ENCODE data around the gene MATCAP1.

MATCAP1 gene

DNA sequence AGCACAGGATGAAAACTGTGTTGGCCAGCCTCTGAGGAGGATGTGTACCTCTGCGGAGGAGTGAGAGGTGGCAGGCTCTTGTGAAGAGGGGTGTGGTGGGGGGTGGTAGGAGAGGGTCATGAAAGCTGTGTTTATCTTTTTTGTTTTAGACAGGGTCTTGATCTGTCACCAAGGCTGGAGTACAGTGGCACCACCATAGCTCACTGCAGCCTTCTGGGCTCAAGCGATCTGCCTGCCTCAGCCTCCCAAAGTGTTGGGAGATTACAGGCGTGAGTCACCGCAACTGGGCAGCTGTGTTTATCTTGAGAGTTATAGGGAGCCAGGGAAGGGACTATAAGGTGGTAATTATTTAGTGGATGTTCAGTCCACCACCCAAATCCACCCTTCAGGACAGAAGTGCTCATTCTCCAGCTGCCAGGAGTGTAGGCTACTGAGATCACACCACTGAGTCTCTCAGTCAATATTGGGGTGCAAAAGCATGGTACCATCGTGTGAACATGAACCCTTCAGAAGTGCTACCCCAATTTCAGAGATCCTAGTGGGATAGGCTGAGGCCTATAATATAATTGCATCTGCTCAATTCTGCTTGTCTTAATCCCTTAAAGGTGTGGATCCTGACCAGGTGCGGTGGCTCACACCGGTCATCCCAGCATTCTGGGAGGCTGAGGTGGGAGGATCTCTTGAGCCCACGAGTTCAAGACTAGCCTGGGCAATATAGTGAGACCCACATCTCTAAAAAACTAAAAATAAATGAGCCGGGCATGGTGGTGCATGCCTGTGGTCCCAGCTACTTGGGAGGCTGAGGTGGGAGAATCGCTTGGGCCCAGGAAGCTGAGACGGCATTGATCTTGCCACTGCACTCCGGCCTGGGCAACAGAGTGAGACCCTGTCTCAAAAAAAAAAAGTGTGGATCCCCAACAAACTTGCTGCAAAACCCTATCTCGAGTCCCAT, 7.0 kb upstream of the MATCAP1 start:
- DNase-seq, result no peak

- DNase-seq, result no peak
Measured at GRCh38 chr16:67190041-67190440, 6.3 kb upstream of the MATCAP1 start, which contains the start of gene EXOC3L1. EXOC3L1 (minus strand) TSS chr16:67190136; CDS start chr16:67189676, 460 bp downstream.

DNA sequence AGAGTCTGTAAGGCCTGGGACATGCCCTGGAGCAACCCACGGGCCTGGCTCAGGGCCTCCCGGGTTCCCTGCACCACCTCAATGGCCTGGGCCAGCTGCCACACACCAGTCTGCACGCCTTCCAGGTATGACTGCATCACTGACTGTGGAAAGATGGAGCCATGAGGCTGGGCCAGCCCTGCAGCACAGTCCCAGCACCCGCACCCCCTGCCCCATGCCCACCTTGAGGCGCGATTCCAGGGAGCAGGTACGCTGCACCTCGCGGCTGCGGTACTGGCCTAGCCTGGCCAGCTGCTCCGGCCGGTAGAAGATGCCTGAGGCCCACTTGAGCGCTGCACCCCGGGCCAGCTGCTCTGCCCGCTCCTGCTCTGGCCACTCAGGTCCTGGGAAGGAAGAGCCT, 5.0 kb upstream of the MATCAP1 start:
- no peak for DNase-seq

GRCh38 chr16:67188323-67188722, 4.6 kb upstream of the MATCAP1 start:
- no peak for DNase-seq

- no peak for DNase-seq
Measured at GRCh38 chr16:67187175-67187890, 3.6 kb upstream of the MATCAP1 start.

DNA sequence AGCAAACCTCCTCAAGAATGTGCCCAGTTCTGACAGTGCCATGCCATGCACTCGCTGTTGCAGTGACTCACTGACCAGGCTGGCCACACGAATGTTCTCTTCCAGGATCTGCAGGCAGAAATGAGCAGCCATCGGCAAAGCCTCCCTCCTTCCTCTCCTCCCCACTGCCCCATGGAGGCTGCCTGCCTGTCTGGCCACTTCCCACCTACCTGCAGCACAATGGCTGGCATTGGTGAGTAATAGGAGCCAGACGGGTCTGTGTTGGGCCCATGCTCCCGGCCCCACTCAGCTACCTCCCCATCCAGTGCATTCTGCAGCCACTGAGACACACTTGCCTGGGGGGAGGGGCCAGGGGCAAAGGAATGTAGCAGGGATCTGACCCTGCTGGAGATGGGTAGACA, 2.8 kb upstream of the MATCAP1 start:
- DNase-seq, result no peak

- DNase-seq, result no peak
Measured at GRCh38 chr16:67185651-67186134, 1.9 kb upstream of the MATCAP1 start.

- DNase-seq, result peak; percentile 50 to 81 (median 72)
Measured at GRCh38 chr16:67184995-67185650, 1.4 kb upstream of the MATCAP1 start.

- DNase-seq, result no peak
Measured at GRCh38 chr16:67184453-67184994, 761 bp upstream of the MATCAP1 start.

DNA sequence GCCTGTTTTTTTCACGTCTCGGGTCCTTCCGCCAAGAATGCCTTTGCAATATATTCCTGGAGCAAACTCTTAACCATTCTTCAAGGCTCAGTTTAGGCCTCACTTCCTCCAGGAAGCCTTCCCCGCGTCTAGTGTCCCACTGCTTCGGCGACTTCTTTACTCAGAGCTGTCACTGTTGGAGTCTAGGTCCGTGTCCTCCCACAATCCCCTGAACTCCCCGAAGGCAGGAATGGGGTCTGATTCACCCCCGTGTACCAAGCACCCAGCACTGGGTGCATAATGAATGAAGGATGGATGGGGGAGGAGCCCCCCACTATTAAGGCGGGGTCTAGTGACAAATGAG, 508 bp downstream of the MATCAP1 start:
- DNase-seq, result no peak

- DNase-seq, result no peak
Measured at GRCh38 chr16:67182288-67182687, 1.5 kb downstream of the MATCAP1 start.

- no peak for DNase-seq
Measured at GRCh38 chr16:67181346-67181745, 2.4 kb downstream of the MATCAP1 start.

DNA sequence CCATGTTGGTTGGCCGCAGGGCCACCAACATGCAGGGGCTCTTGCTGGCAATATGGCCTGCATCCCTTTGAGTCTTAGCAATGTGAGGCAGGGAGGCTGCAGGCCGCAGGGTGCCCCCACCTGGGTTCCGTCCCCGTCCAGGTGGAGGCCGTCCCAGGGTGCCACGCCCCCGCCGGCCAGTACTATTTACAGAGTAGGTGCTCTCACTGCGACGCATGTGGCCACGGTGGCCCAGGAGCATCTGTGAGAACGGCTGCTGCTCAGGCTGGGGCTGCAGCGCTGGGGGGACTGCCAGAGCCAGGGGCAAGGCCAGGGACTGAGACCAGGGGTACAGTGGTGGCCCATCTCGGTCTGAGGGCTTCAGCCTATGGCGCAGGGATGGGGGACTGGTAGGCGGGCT, 3.6 kb downstream of the MATCAP1 start:
- DNase-seq, result no peak

GRCh38 chr16:67179421-67180080, 4.2 kb downstream of the MATCAP1 start:
- DNase-seq, result no peak

DNA sequence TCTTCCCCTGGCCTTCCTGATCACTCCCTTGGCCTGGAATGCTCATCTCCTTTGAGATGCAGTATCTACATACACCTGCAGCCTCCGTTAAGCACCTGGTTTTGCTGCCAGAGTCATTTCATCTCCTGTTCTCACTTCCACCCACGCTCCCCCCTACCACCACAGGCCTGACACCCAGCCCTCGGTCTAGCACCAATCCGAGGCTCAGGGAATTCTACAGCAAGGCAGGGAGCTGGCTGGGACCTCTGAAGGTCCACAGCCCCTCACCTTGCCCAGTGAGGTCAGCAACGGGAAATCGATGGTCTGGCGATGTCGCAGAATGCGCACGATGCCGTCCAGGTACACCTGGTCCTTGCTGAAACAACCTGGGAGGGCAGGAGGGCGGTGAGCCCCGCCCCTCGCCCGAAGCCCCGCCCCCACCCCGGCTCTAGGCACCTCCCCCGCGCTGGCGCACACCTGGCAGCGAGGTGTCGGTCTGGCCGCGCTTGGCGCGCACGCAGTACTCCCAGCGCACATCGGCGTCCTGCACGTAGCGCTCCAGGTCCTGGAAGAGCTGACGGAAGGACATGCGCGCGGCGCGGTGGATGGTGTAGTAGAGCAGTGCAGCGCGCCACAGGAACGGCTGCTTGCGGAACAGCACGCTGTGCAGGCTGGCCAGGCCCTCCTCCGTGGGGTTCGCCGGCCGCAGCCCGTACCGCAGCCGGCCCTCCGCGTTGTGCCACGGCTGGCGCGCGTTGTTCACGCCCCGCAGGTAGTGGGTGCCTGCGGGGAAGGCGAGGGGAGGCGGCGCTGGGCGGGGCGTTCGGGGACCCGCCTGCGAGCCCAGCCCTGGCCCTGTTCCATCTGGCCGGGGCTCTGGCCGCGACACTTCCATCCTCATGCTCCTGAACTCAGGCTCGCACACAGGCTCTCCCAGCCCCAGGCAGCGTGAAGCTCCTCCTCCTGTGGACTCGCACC, 5.7 kb downstream of the MATCAP1 start:
- DNase-seq, result peak in 2 of 4 experiments; percentile 15 to 48

GRCh38 chr16:67176662-67177061, 7.1 kb downstream of the MATCAP1 start:
- DNase-seq, result no peak

DNA sequence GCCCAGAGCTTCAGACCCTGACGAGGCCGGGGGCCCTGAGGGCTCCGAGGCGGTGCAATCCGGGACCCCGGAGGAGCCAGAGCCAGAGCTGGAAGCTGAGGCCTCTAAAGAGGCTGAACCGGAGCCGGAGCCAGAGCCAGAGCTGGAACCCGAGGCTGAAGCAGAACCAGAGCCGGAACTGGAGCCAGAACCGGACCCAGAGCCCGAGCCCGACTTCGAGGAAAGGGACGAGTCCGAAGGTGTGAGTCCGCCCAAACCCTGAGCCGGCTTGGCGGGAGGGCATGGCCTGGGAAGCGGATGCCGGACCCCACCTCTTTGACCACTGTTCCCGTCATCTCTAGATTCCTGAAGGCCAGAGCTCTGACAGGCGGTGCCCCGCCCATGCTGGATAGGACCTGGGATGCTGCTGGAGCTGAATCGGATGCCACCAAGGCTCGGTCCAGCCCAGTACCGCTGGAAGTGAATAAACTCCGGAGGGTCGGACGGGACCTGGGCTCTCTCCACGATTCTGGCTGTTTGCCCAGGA, 9.0 kb downstream of the MATCAP1 start:
- DNase-seq, result no peak

DNA sequence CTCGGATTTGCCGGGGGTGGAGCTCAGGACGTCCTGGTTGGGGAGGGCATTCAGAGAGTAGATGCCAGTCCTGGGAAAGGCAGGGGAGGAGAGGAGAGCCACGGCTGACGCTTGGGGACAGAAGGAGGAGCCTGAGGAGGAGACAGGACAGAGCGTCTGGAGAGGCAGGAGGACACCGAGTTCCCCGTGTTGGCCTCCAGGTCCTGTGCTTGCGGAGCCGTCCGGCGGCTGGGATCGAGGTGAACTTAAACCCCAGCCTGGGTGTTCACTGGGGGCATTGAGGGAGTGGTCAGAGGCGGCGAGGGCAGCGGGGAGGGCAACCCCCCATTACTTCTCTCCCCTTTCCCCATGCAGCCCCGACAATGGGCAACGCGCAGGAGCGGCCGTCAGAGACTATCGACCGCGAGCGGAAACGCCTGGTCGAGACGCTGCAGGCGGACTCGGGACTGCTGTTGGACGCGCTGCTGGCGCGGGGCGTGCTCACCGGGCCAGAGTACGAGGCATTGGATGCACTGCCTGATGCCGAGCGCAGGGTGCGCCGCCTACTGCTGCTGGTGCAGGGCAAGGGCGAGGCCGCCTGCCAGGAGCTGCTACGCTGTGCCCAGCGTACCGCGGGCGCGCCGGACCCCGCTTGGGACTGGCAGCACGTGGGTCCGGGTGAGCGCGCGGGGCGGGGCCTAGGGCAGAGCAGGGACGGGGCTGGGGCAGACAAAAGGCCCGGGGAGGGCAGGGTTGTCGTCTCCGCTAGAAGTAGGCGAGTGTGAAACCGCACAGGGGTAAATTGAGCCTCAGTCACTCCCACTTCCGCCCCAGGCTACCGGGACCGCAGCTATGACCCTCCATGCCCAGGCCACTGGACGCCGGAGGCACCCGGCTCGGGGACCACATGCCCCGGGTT, 9.7 kb downstream of the MATCAP1 start:
- DNase-seq, result peak in 2 of 4 experiments; percentile 41 to 45

DNA sequence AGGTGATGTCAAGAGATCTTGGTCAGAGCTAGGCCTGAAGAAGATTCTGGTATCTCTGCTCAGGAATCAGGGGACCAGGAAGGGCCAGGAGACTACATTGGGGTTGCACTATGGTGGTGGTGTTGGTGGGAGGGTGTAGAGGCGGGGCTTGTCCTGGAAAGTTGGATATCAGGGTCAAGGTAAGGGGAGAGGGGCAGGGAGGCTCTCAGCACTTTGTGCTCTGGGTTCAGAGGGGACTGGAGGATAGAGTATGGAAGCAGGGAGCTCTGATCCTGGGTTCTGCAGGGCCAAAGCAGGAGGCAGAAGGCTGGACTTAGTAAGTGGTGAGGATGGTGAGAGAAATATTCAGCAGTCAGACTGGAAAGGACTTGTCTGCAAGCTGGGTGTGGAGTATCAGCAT, 10.4 kb downstream of the MATCAP1 start:
- no peak for DNase-seq
